NAMALWA (cell line): ENCODE measurements around the gene ANKRD12.
A peak's percentile ranks its signal among the peaks of the same experiment; 100 is the strongest.

ENCODE experiments used
- DNase-seq: peaks from one replicate; pipeline ENCODE4 v3.0.0-alpha.2; 2015; ENCODE audit warnings: low spot score

Gene ANKRD12

DNA sequence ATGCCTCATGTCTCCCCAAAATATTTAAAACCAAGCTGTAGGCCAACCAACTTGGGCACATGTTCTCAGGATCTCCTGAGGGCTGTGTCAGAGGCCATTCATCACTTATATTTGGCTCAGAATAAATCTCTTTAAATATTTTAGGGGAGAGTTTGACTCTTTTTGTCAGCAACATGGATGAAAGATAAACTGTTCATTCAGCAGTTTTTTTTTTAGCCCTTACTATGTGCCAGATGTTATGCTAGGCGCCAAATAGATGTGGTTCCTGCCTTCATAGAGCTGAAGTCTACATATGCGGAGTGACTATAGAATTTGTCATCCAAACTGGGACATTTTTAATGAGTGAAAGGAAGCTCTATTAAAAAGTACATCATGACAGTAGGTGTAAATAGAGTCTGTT is 155.5 kb downstream of the ANKRD12 start:
- no peak for DNase-seq

GRCh38 chr18:9293948-9294347 is 157.4 kb downstream of the ANKRD12 start:
- DNase-seq = no peak

- no peak for DNase-seq
These were observed 159.8 kb downstream of the ANKRD12 start for GRCh38 chr18:9296233-9297006.

DNA sequence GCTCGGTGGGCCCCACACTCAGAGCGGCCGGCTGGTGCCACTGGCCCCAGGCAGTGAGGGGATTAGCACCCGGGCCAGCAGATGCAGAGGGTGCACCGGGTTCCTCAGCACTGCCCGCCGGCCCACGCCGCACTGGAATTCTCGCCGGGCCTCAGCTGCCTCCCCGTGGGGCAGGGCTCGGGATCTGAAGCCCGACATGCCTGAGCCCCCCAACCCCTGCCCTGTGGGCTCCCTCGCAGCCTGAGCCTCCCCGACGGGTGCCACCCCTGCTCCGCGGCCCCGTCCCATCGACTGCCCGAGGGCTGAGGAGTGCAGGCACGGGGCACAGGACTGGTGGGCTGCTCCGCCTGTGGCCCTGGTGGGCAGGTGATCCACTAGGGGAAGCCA is 160.4 kb downstream of the ANKRD12 start:
- DNase-seq = no peak

DNA sequence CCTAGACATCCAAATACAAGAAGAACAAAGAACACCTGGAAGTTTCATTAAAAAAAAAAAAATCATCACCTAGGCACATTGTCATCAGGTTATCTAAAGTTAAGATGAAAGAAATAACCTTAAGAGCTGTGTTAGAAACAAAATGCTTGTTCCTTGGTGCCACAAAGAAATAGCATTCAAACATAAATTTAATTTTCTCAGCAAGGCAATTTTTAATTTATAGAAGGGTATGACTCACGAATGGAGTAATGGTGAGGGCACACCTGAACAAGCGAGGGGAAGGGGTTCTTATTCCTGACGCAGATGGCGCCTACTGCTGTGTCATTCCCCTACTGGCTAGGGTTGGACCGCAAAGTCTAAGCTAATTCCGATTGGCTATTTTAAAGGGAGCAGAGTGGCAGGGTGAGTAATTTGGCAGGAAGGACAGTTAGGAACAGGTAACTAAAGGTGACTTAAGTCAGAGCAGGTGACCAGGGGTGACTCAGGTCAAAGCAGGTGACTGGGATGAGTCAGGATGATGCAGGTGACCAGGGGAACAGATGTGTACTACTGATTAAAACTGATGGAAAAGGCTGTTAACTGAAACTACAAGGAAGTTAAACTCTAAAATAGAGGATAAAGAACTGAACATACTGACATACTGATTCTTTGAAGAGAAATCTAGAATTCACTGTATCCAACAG is 167.9 kb downstream of the ANKRD12 start:
- no peak for DNase-seq

GRCh38 chr18:9319333-9319732 is 182.8 kb downstream of the ANKRD12 start:
- DNase-seq = no peak

DNA sequence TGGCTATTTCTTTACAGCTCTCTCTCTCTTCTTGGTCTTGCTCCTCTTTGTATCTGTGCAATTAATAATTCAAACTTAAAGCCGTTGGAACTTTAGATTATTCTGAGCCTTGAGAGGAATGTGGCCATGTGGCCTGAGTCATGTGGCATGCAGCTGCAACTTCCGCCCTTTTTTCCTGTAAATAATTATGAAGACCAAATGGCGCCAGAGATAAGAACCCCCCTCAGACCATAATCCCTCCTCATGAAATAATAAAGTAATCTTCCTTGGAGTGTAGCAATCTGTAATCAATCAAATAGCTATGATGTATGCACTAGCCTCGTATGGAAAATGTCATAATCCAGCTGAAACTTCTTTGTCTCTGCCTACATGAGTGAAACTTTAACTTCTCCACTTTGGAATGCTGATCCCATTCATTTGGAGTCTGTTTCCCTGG is 184.5 kb downstream of the ANKRD12 start:
- no peak for DNase-seq

GRCh38 chr18:9321736-9322135 is 185.2 kb downstream of the ANKRD12 start:
- no peak for DNase-seq

DNA sequence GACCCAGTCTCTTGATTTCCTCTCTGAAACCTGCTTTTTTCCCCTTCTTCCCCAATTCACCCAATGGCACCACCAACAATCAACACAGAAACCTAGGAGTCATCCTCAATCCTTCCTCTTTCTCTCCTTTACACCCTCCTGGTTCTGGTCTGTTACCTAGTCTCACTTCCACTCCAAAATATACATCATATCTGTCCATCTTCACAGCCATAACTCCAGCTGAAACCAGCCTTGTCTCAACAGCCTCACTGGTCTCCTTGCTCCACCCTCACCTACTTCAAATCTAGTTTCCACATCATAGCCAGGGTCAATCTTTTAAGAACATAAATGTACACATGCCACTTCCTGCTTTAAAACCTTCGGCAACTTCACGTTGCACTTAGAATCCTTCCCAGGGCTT is 186.2 kb downstream of the ANKRD12 start:
- no peak for DNase-seq

GRCh38 chr18:9323750-9324445 is 187.3 kb downstream of the ANKRD12 start:
- DNase-seq = no peak

DNA sequence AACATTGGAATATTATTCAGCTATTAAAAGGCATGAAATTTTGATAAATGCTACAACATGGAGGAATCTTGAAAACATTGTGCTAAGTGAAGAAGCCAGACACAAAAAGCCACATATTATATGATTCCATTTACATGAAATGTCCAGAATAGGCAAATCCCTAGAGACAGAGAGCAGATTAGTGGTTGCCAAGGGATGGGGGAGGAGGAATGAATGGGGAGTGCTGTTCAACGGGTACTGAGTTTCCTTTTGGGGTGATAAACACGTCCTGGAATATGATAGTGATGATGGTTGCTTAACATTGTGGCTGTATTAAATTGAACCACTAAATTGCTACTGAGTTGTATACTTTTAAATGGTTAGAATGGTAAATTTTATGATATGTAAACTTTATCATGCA is 189.1 kb downstream of the ANKRD12 start:
- no peak for DNase-seq

DNA sequence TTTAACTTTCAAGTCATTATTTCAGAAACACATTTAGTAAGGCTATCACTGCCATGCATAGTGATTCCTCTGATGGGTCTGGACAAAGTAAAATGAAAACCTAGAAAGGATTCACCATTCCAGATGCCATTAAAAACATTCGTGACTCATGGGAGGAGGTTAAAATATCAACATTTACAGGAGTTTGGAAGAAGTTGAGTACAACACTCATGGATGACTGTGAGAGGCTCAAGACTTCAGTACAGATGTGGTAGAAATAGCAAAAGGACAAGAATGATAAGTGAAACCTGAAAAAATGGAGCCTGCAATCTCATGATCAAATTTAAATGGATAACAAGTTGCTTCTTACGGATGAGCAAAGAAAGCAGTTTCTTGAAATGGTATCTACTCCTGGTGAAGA is 192.2 kb downstream of the ANKRD12 start:
- no peak for DNase-seq

DNA sequence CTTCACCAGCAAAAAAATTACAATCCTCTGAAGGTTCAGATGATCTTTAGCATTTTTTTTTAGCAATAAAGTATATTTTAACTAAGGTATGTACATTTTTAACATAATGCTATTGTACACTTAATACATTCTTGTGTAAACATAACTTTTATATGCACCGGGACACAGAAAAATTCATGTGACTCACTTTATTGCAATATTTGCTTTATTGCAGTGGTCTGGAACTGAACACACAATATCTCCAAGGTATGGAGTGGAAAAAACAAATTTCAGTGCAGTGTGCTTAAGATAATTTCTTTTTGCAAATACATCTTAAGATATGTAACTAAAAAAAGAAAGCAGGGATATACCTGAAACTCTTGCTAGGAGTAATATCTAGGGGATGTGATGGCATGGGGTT is 192.9 kb downstream of the ANKRD12 start:
- DNase-seq = no peak

DNA sequence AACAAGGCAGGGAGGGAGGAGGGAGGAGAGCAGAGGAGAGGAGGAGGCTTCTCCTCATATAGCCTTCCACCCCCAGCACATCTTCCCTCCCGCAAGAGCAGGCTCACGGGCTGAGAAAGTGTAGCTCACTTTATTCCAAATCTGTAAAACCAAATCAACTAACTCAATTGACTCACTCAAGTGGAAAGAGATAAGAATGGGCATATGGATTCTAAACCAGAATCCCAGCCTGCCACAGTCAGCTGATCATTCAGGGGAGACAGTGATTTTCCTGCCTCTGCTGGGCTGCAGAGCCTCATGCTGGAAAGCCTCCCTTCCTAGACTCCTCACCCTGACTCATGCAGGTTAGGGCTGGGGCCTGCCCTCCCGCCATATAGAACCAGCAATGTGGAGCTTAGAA is 193.8 kb downstream of the ANKRD12 start:
- no peak for DNase-seq

GRCh38 chr18:9333441-9334328 is 197.1 kb downstream of the ANKRD12 start:
- no peak for DNase-seq

DNA sequence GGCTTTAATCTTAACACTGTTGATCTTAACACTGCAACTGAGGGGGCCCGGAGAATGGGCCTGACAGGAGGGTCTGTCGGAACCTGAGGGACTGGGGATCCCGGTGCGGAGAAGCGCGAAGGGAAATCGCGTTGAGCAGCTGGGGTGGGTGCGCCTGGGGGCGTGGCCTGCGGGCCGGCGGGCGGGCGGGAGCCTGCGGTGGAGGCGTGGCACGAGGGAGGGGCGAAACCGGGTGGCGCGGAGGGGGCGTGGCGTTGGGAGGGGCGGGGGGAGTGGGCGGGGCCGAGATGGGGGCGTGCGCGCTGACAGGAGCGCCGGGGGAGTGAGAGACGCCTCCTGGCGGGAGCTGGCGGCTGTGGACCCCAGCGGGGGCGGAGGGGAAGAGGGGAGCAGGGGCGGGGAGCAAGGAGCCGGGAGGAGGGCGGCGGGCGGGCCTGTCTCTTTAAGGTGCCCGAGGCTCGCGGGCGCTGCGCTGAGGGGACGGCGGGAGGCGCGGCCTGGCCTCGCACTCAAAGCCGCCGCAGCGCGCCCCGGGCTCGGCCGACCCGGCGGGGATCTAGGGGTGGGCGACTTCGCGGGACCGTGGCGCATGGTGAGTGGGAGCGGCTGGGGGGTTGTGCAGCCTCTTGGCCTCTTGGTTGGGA is 197.9 kb downstream of the ANKRD12 start, which contains the start of gene TWSG1:
TSS of gene TWSG1 (plus strand) at position 445 of the 644 bp plus-strand sequence. CDS start 2,457 bp downstream, outside the sequence.
- DNase-seq = peak; percentile 92

DNA sequence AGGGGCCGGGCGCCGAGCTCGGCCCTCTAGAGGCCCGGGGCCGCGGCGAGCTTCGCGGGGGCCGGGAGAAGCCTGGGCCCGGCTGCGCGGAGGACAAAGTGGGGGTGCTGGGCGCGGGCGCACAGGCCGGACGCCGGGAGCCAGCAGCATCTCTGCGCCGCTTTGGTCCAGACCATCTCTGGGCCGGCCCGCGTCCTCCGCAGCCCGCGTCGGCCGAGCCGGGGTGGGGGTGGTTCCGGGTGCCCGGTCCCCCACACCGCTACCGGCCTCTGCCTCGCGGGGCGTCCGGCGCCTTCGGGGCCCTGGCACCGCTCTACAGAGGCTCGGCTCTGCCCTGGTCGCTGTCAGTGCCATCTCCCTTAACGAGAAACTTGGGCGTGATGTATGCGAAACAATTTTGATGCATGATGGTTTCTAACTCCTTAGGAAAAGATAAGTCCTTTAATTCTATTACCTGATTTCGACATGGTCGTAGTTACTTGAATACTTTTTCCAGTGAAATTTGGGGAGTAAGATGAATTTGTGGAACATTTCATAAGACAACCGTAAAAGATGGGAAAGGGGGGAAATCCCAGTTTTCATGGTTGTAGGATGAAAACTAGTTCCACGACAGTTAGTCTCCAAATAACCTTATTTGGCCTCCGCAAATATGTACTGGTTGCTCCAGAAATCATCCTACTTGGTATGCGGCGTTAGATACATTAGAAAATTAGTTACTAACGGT is 198.6 kb downstream of the ANKRD12 start:
- DNase-seq = peak; percentile 62
